K562 (cell line): ENCODE data around the gene ATXN1. TPM values are rescaled to one million over a fixed set of nuclear protein-coding genes. Genes with fewer than 3 reads are reported as not detected.

Source experiments
- ATAC-seq: fragments of 200-7000 bp; cut with Tn5 transposase; 3 replicates; pipeline ENCODE4 v1.9.1; 2020; ENCODE audit warnings: moderate library complexity
- BruUV-seq: library from RNA; stranded (reverse); fragments of 400-500 nt; replicated peaks from 2 replicates; lab custom pipeline; 2021; lab: Mats Ljungman, UMichigan
- CTCF ChIA-PET: fragments of 300-600 bp; formaldehyde crosslinking; extraction: SDS; loops from one replicate; lab custom pipeline; 2021; ENCODE audit warnings: low intra/inter-chr PET ratio; lab: Yijun Ruan, JAX
- POLR2A ChIA-PET: fragments of 300-600, 350-650 bp; sonication (Branson Sonifier 250); formaldehyde crosslinking; extraction: SDS; loops from one replicate; lab custom pipeline; 2021; ENCODE audit warnings: antibody characterized with exemption, inconsistent platforms; lab: Yijun Ruan, JAX
- DNase-seq, 4 experiments: peaks; one replicate each; pipeline versions ENCODE4 v3.0.0 to v3.0.0-alpha.2; 2011 to 2018; ENCODE audit warnings: low spot score in 3 of 4, mixed read lengths in 3 of 4; ENCODE audit errors: extremely low read depth in 1 of 4
- FAIRE-seq: peaks from 2 replicates; lab custom pipeline; 2011; peaks lifted over from hg19 to GRCh38; lab: Jason Lieb, UNC
- H2AFZ ChIP-seq: 2 replicates; pipeline ENCODE4 v1.6.0; 2011; ENCODE audit warnings: low read depth, low read length, control low read depth, inconsistent platforms
- H3K27ac ChIP-seq: fragments of 200-600 bp; 3 replicates; pipeline ENCODE4 v1.8.0; 2011; ENCODE audit warnings: low read depth, mild to moderate bottlenecking, control low read depth, inconsistent platforms, low read length, moderate library complexity, mixed read lengths; ENCODE audit errors: extremely low read depth
- H3K27me3 ChIP-seq, 2 experiments: fragments of 300-600 bp in 1 of 2; 2 replicates in 1 of 2; 3 replicates in 1 of 2; pipeline versions ENCODE4 v1.6.0 to v1.8.0; 2011; ENCODE audit warnings: inconsistent platforms in 2 of 2, low read length in 2 of 2, mild to moderate bottlenecking in 1 of 2, mixed read lengths in 1 of 2, moderate library complexity in 1 of 2; ENCODE audit not compliant: control insufficient read depth in 2 of 2, insufficient read depth in 2 of 2
- H3K36me3 ChIP-seq: fragments of 300-600 bp; 3 replicates; pipeline ENCODE4 v1.8.0; 2011; ENCODE audit warnings: mild to moderate bottlenecking, low read length, inconsistent platforms; ENCODE audit not compliant: control insufficient read depth, insufficient read depth
- H3K4me1 ChIP-seq, 2 experiments: fragments of 200-600 bp in 1 of 2; replicated peaks in 1 of 2; 2 replicates in 1 of 2; 3 replicates in 1 of 2; pipeline versions ENCODE4 v1.5.1 to v1.8.0; 2011; ENCODE audit warnings: inconsistent platforms in 2 of 2, low read length in 2 of 2, mild to moderate bottlenecking in 1 of 2, mixed read lengths in 1 of 2, moderate library complexity in 1 of 2; ENCODE audit not compliant: control insufficient read depth in 2 of 2, insufficient read depth in 2 of 2
- H3K4me2 ChIP-seq: 2 replicates; pipeline ENCODE4 v1.6.1; 2011; ENCODE audit warnings: low read length, control low read depth, inconsistent platforms, mixed read lengths; ENCODE audit not compliant: insufficient read depth
- H3K4me3 ChIP-seq: fragments of 200-600 bp; sonication (generic), shearing (Covaris generic); 2 replicates; pipeline ENCODE4 v1.5.1; 2016; ENCODE audit warnings: control low read depth, inconsistent platforms
- H3K79me2 ChIP-seq: fragments of 200-600 bp; 3 replicates; pipeline ENCODE4 v1.8.0; 2011; ENCODE audit warnings: low read length, inconsistent platforms; ENCODE audit not compliant: control insufficient read depth, insufficient read depth
- H3K9ac ChIP-seq, 2 experiments: 2 replicates each; pipeline versions ENCODE4 v1.6.0 to v1.6.1; 2011; ENCODE audit warnings: low read depth in 2 of 2, low read length in 2 of 2, control low read depth in 1 of 2, inconsistent platforms in 1 of 2, mild to moderate bottlenecking in 1 of 2, mixed read lengths in 1 of 2; ENCODE audit not compliant: insufficient read depth in 1 of 2
- H3K9me1 ChIP-seq: one replicate; pipeline ENCODE4 v1.6.0; 2011; ENCODE audit warnings: inconsistent platforms, mild to moderate bottlenecking, low read length, moderate library complexity; ENCODE audit not compliant: control insufficient read depth, insufficient read depth
- H3K9me3 ChIP-seq: replicated peaks from 2 replicates; pipeline ENCODE4 v1.5.1; 2011; ENCODE audit warnings: low read depth, low read length, inconsistent platforms; ENCODE audit not compliant: control insufficient read depth, insufficient read depth
- H4K20me1 ChIP-seq: replicated peaks from 2 replicates; pipeline ENCODE4 v1.6.1; 2011; ENCODE audit warnings: low read length, inconsistent platforms, mixed read lengths; ENCODE audit not compliant: control insufficient read depth, insufficient read depth
- ARID3B ChIP-seq: fragments of 250-450 bp; sonication (Bioruptor Pico); IDR thresholded peaks from 2 replicates; pipeline ENCODE4 v1.4.0; 2020; ENCODE audit warnings: borderline replicate concordance
- ARNT ChIP-seq, 2 experiments: fragments of 450-650 bp; IDR thresholded peaks; 2 replicates each; pipeline ENCODE4 v1.6.1; 2016; ENCODE audit warnings: mild to moderate bottlenecking in 1 of 2
- CBX5 ChIP-seq: IDR thresholded peaks from 2 replicates; pipeline ENCODE4 v1.6.1; 2014; ENCODE audit warnings: low read depth, borderline replicate concordance
- CEBPB ChIP-seq: fragments of 450-650 bp; IDR thresholded peaks from 2 replicates; pipeline ENCODE4 v1.6.1; 2016; ENCODE audit warnings: missing genetic modification characterization, missing compliant biosample characterization
- COPS2 ChIP-seq: fragments of 450-650 bp; conservative IDR thresholded peaks from 2 replicates; pipeline ENCODE4 v1.6.1; 2016; ENCODE audit warnings: mild to moderate bottlenecking, moderate library complexity
- GMEB1 ChIP-seq: fragments of 250-450 bp; sonication (Bioruptor Pico); IDR thresholded peaks from 2 replicates; pipeline ENCODE4 v1.4.0; 2020; ENCODE audit warnings: mild to moderate bottlenecking
- HCFC1 ChIP-seq: IDR thresholded peaks from 2 replicates; pipeline ENCODE4 v1.6.1; 2012; ENCODE audit warnings: low read depth, low read length, improper control_type of control experiment
- KLF6 ChIP-seq: fragments of 250-450 bp; sonication (Bioruptor Pico); IDR thresholded peaks from 2 replicates; pipeline ENCODE4 v1.4.0; 2020; ENCODE audit warnings: mild to moderate bottlenecking, moderate library complexity, borderline replicate concordance
- MAX ChIP-seq: sonication (generic); formaldehyde crosslinking; IDR thresholded peaks from 2 replicates; pipeline ENCODE4 v1.9.0; 2022; ENCODE audit warnings: mild to moderate bottlenecking, missing genetic modification reagents
- NFE2 ChIP-seq: IDR thresholded peaks from 2 replicates; pipeline ENCODE4 v1.6.1; 2014; ENCODE audit warnings: antibody characterized with exemption, low read depth
- PHF8 ChIP-seq: fragments of 200-600 bp; sonication (generic); IDR thresholded peaks from 2 replicates; pipeline ENCODE4 v1.6.1; 2012; ENCODE audit warnings: mixed run types, mild to moderate bottlenecking, inconsistent platforms, low read length, moderate library complexity, borderline replicate concordance
- RNF2 ChIP-seq: sonication (generic); IDR thresholded peaks from 2 replicates; pipeline ENCODE4 v1.6.1; 2016
- TCF7L2 ChIP-seq: fragments of 150-350 bp; IDR thresholded peaks from 2 replicates; pipeline ENCODE4 v1.6.1; 2016; ENCODE audit warnings: low read depth, mild to moderate bottlenecking, low read length, moderate library complexity
- THRA ChIP-seq: fragments of 450-650 bp; IDR thresholded peaks from 2 replicates; pipeline ENCODE4 v1.6.1; 2017; ENCODE audit warnings: mild to moderate bottlenecking, moderate library complexity
- ZC3H8 ChIP-seq: fragments of 450-650 bp; IDR thresholded peaks from 2 replicates; pipeline ENCODE4 v1.6.1; 2017
- ZNF274 ChIP-seq: IDR thresholded peaks from 2 replicates; pipeline ENCODE4 v1.6.1; 2011; ENCODE audit warnings: low read depth, mild to moderate bottlenecking, low read length, moderate library complexity, borderline replicate concordance
- ZNF324 ChIP-seq: fragments of 250-450 bp; sonication (Bioruptor Pico); IDR thresholded peaks from 2 replicates; pipeline ENCODE4 v1.4.0; 2020; ENCODE audit warnings: mild to moderate bottlenecking
- WGBS: fragments of 100-300 bp; shearing (Covaris generic); methylation state at CpG from one replicate; pipeline ENCODE4 v1.1.6; 2016; ENCODE audit warnings: low coverage, mixed read lengths; ENCODE audit not compliant: insufficient coverage; ENCODE audit errors: missing lambda C conversion rate; 5-methylcytosine and 5-hydroxymethylcytosine counted together
- in situ Hi-C: fragments of 300-500 bp; cut with MboI; formaldehyde crosslinking; loops from 4 replicates; pipeline ENCODE4 v1.15.0; 2018; ENCODE audit warnings: inconsistent platforms, mixed read lengths
- intact Hi-C: fragments of 100-400 bp; cut with micrococcal nuclease; formaldehyde crosslinking; loops from 2 replicates; pipeline ENCODE4 v1.14.2; 2022
- polyA plus RNA-seq, 8 experiments: library from polyadenylated mRNA; depleted of rRNA in 4 of 8; stranded (reverse) in 5 of 8; unstranded in 3 of 8; fragments of >200 nt; fragmentation: Nextera tagmentation in 2 of 8; fragmentation: Illumina TruSeq in 1 of 8; extraction: Ambion mirVana in 2 of 8; extraction: Trizol in 1 of 8; gene quantifications; 2 replicates each; pipeline versions ENCODE4 v1.2.1 to v1.2.3, GENCODE V29; 2011 to 2014; ENCODE audit warnings: inconsistent platforms in 1 of 8, missing spikeins in 1 of 8
- total RNA-seq, 7 experiments: library from RNA; depleted of rRNA in 6 of 7; stranded (reverse); fragments of >200 nt in 6 of 7; fragmentation: Illumina TruSeq in 2 of 7; extraction: Trizol in 2 of 7; gene quantifications; 2 replicates each; pipeline versions ENCODE4 v1.2.1 to v1.2.3, GENCODE V29; 2011 to 2021; ENCODE audit warnings: low replicate concordance in 1 of 7

Gene ATXN1
- total and polyA plus RNA-seq, 9 of the 15 experiments (the other 6 are each of a cell fraction or from before 2014, with no cell fraction given): under 0.01 to 1.2 (median 0.58) TPM

GRCh38 chr6:16491666-16492313 lies 269.5 kb downstream of the ATXN1 start:
- WGBS: 0% methylated on average over 4 of the region's 5 CpGs
- H3K27me3 ChIP-seq: peaks cover 3 to 6% of the 10 kb centered on the region in 2 experiments; a peak in 3 of 5 replicates
- ChIA-PET POLR2A (no interaction called here), CTCF (no interaction called here)
- DNase-seq: no peak
- no peak overlapping the region for H3K4me3 ChIP-seq
- no peak overlapping the region for H3K9ac ChIP-seq
- no TSS peak for BruUV-seq
- H3K9me1 ChIP-seq: no peaks in the 10 kb centered on the region
- no peak overlapping the region for H3K27ac ChIP-seq
- FAIRE-seq: no peak
- H2AFZ ChIP-seq: no peak overlapping the region
- no peaks in the 10 kb centered on the region for H3K9me3 ChIP-seq
- no peak overlapping the region for H3K4me2 ChIP-seq
- no peak for TF ChIP-seq ZC3H8
- no peak for TF ChIP-seq RNF2
- TF ChIP-seq ARNT (IDR thresholded peaks at IDR 0.05): no peak
- no peak for TF ChIP-seq TCF7L2
- TF ChIP-seq COPS2: no peak
- TF ChIP-seq MAX (CRISPR knock-in tag): no peak
- no peak for TF ChIP-seq GMEB1
- TF ChIP-seq CBX5: no peak
- no peak for TF ChIP-seq ARID3B (CRISPR knock-in tag)
- no peak for TF ChIP-seq CEBPB (tag)
- TF ChIP-seq PHF8: no peak
- TF ChIP-seq KLF6 (CRISPR knock-in tag): no peak
- no peak for TF ChIP-seq ZNF274
- no peak for TF ChIP-seq ZNF324 (CRISPR knock-in tag)
- no peak for TF ChIP-seq HCFC1
- no peak for TF ChIP-seq THRA
- no peak for TF ChIP-seq NFE2
- no peaks in the 10 kb centered on the region for H3K36me3 ChIP-seq
- no peaks in the 10 kb centered on the region for H4K20me1 ChIP-seq
- ATAC-seq: no peak
- in situ Hi-C loops (no loop called here), intact Hi-C loops (no loop called here)
- H3K79me2 ChIP-seq: no peaks in the 10 kb centered on the region
- H3K4me1 ChIP-seq: no peaks in the 10 kb centered on the region
